Measurements from ENCODE around the gene ALAS1. TPM values are rescaled to one million over a fixed set of nuclear protein-coding genes. Genes with fewer than 3 reads are reported as not detected.

ALAS1 gene
- total and polyA plus RNA-seq, 9 of the 15 experiments (the other 6 are each of a cell fraction or from before 2014, with no cell fraction given): 21.4 to 49.5 (median 34.4) TPM

GRCh38 chr3:52240059-52240885, 42.3 kb downstream of the ALAS1 start (continued):
- no peak for TF ChIP-seq CBX1 (IDR thresholded peaks at IDR 0.05; ENCODE audit: low read depth)
- TF ChIP-seq BMI1 (IDR thresholded peaks at IDR 0.05; ENCODE audit: low read length): no peak
- TF ChIP-seq ZHX1 (conservative IDR thresholded peaks at IDR 0.05; ENCODE audit: low read length): no peak
- TF ChIP-seq FOS (IDR thresholded peaks at IDR 0.05; ENCODE audit: extremely low read depth, insufficient read length): no peak
- no peak for TF ChIP-seq NKRF (IDR thresholded peaks at IDR 0.05; ENCODE audit: borderline replicate concordance)
- no peak for TF ChIP-seq ZKSCAN3 (CRISPR knock-in tag; IDR thresholded peaks at IDR 0.05)
- no peak for TF ChIP-seq ZBTB1 (CRISPR knock-in tag; IDR thresholded peaks at IDR 0.05; ENCODE audit: borderline replicate concordance, low read depth)
- no peak for TF ChIP-seq ETV6 (IDR thresholded peaks at IDR 0.05; ENCODE audit: borderline replicate concordance in 1 of 2, low read depth in 2 of 2, low read length in 1 of 2)
- TF ChIP-seq ETV6 (CRISPR knock-in tag; IDR thresholded peaks at IDR 0.05; ENCODE audit: borderline replicate concordance): no peak
- no peak for TF ChIP-seq ZNF584 (CRISPR knock-in tag; IDR thresholded peaks at IDR 0.05; ENCODE audit: low read depth)
- TF ChIP-seq SP1 (CRISPR knock-in tag; IDR thresholded peaks at IDR 0.05): no peak
- no peak for TF ChIP-seq FOXA1 (IDR thresholded peaks at IDR 0.05; ENCODE audit: borderline replicate concordance)
- TF ChIP-seq NFIX (CRISPR knock-in tag; IDR thresholded peaks at IDR 0.05; ENCODE audit: low read depth): no peak
- no peak for TF ChIP-seq TOE1 (IDR thresholded peaks at IDR 0.05; ENCODE audit: borderline replicate concordance)
- TF ChIP-seq TOE1 (CRISPR knock-in tag; IDR thresholded peaks at IDR 0.05; ENCODE audit: borderline replicate concordance, low read depth): no peak
- no peak for TF ChIP-seq MXD1 (CRISPR knock-in tag; IDR thresholded peaks at IDR 0.05; ENCODE audit: borderline replicate concordance, poor library complexity, severe bottlenecking)
- no peak for TF ChIP-seq SMAD3 (CRISPR knock-in tag; conservative IDR thresholded peaks at IDR 0.05)
- peak; percentile 6 to 22; a peak in 1 of 4 replicates for TF ChIP-seq NRF1 (conservative IDR thresholded peaks at IDR 0.05 in 1 of 2, IDR thresholded peaks at IDR 0.05 in 1 of 2)
- no peak for TF ChIP-seq HEY1 (CRISPR knock-in tag; IDR thresholded peaks at IDR 0.05; ENCODE audit: borderline replicate concordance)
- TF ChIP-seq ZBTB12 (CRISPR knock-in tag; IDR thresholded peaks at IDR 0.05): no peak
- TF ChIP-seq JUNB (CRISPR knock-in tag; conservative IDR thresholded peaks at IDR 0.05): no peak

Measured in K562 (cell line).